Liver (tissue), 9 donors: ENCODE results near the gene HEG1. TPM values are rescaled to one million over a fixed set of nuclear protein-coding genes. Genes with fewer than 3 reads are reported as not detected.

Source experiments
- DNase-seq: peaks from one replicate; pipeline ENCODE4 v3.0.0-alpha.2; 2017; ENCODE audit warnings: low spot score
- H3K27ac ChIP-seq, 2 donors: one replicate each; pipeline ENCODE4 v1.7.0; 2013; ENCODE audit warnings: inconsistent platforms in 2 of 2, low read length in 2 of 2, control low read depth in 1 of 2, low read depth in 1 of 2, mild to moderate bottlenecking in 1 of 2
- H3K27me3 ChIP-seq, 4 donors: one replicate each; pipeline versions ENCODE4 v1.6.1 to v1.7.0; 2013; ENCODE audit warnings: low read length in 3 of 4, inconsistent platforms in 1 of 4, mild to moderate bottlenecking in 1 of 4, moderate library complexity in 1 of 4; ENCODE audit not compliant: control insufficient read depth in 4 of 4, insufficient read depth in 4 of 4
- H3K36me3 ChIP-seq, 4 donors: one replicate each; pipeline versions ENCODE4 v1.6.1 to v1.7.0; 2013; ENCODE audit warnings: low read length in 3 of 4, mild to moderate bottlenecking in 3 of 4, low read depth in 1 of 4, moderate library complexity in 1 of 4; ENCODE audit not compliant: control insufficient read depth in 4 of 4, insufficient read depth in 3 of 4
- H3K4me1 ChIP-seq, 4 donors: one replicate each; pipeline versions ENCODE4 v1.6.1 to v1.7.0; 2013; ENCODE audit warnings: low read length in 3 of 4, mild to moderate bottlenecking in 3 of 4, moderate library complexity in 1 of 4; ENCODE audit not compliant: control insufficient read depth in 4 of 4, insufficient read depth in 4 of 4
- H3K4me3 ChIP-seq, 3 donors: one replicate each; pipeline versions ENCODE4 v1.6.1 to v1.7.0; 2013; ENCODE audit warnings: low read length in 3 of 3, control low read depth in 1 of 3, low read depth in 1 of 3, mild to moderate bottlenecking in 1 of 3
- H3K9ac ChIP-seq, 2 donors: one replicate each; pipeline ENCODE4 v1.7.0; 2013; ENCODE audit warnings: low read length in 2 of 2, mild to moderate bottlenecking in 2 of 2, moderate library complexity in 2 of 2, control low read depth in 1 of 2, low read depth in 1 of 2
- H3K9me3 ChIP-seq, 4 donors: one replicate each; pipeline versions ENCODE4 v1.6.1 to v1.7.0; 2013; ENCODE audit warnings: low read length in 3 of 4; ENCODE audit not compliant: control insufficient read depth in 4 of 4
- EGR1 ChIP-seq, 2 donors: IDR thresholded peaks; 2 replicates each; pipeline ENCODE4 v1.6.1; 2016 to 2018; ENCODE audit warnings: antibody characterized with exemption in 2 of 2, low read depth in 2 of 2
- FOXA1 ChIP-seq: IDR thresholded peaks from 2 replicates; pipeline ENCODE4 v1.6.1; 2016; ENCODE audit warnings: antibody characterized with exemption
- FOXA2 ChIP-seq: IDR thresholded peaks from 2 replicates; pipeline ENCODE4 v1.6.1; 2016; ENCODE audit warnings: antibody characterized with exemption
- GABPA ChIP-seq, 2 donors: IDR thresholded peaks in 1 of 2; conservative IDR thresholded peaks in 1 of 2; 2 replicates each; pipeline ENCODE4 v1.6.1; 2016; ENCODE audit warnings: antibody characterized with exemption in 2 of 2, mild to moderate bottlenecking in 1 of 2, moderate library complexity in 1 of 2
- HNF4A ChIP-seq, 2 donors: conservative IDR thresholded peaks; 2 replicates each; pipeline ENCODE4 v1.6.1; 2016; ENCODE audit warnings: antibody characterized with exemption in 2 of 2, mild to moderate bottlenecking in 2 of 2
- HNF4G ChIP-seq: IDR thresholded peaks from 2 replicates; pipeline ENCODE4 v1.6.1; 2016; ENCODE audit warnings: antibody characterized with exemption
- JUND ChIP-seq, 2 donors: IDR thresholded peaks; 2 replicates each; pipeline ENCODE4 v1.6.1; 2016; ENCODE audit warnings: antibody characterized with exemption in 2 of 2
- NR2F2 ChIP-seq: IDR thresholded peaks from 2 replicates; pipeline ENCODE4 v1.6.1; 2016; ENCODE audit warnings: antibody characterized with exemption
- RAD21 ChIP-seq, 2 donors: IDR thresholded peaks; 2 replicates each; pipeline ENCODE4 v1.6.1; 2016; ENCODE audit warnings: antibody characterized with exemption in 2 of 2, mild to moderate bottlenecking in 2 of 2
- RXRA ChIP-seq, 2 donors: IDR thresholded peaks; 2 replicates each; pipeline ENCODE4 v1.6.1; 2017 to 2018; ENCODE audit warnings: antibody characterized with exemption in 2 of 2, mild to moderate bottlenecking in 1 of 2
- TAF1 ChIP-seq: conservative IDR thresholded peaks from 2 replicates; pipeline ENCODE4 v1.6.1; 2016; ENCODE audit warnings: antibody characterized with exemption, mild to moderate bottlenecking
- WGBS: extraction: QIAGEN DNeasy Blood & Tissue Kit; methylation state at CpG from one replicate; pipeline ENCODE4 v1.1.7; 2013; 5-methylcytosine and 5-hydroxymethylcytosine counted together
- polyA plus RNA-seq, 2 donors: library from polyadenylated mRNA; stranded (reverse) in 1 of 2; unstranded in 1 of 2; fragments of 200-250 nt in 1 of 2; fragments of >200 nt in 1 of 2; fragmentation: Nextera tagmentation in 1 of 2; extraction: Ambion mirVana in 1 of 2; gene quantifications; one replicate each; pipeline versions ENCODE4 v1.2.1 to v1.2.3, GENCODE V29; 2013 to 2015
- total RNA-seq, 2 donors: library from RNA; depleted of rRNA; stranded (reverse); fragments of >200 nt; gene quantifications; one replicate each; pipeline ENCODE4 v1.2.3, GENCODE V29; 2014
- TF ChIP-seq, protein P1 (sequence below): IDR thresholded peaks from 2 replicates; pipeline ENCODE4 v1.6.1; 2016; ENCODE audit warnings: antibody characterized with exemption
- TF ChIP-seq, protein P2 (sequence below): IDR thresholded peaks from 2 replicates; pipeline ENCODE4 v1.6.1; 2016; ENCODE audit warnings: antibody characterized with exemption, mild to moderate bottlenecking
- TF ChIP-seq, protein P3 (sequence below): IDR thresholded peaks from 2 replicates; pipeline ENCODE4 v1.6.1; 2016; ENCODE audit warnings: antibody characterized with exemption
- TF ChIP-seq, protein P4 (sequence below): fragments of 150-350 bp; IDR thresholded peaks from 2 replicates; pipeline ENCODE4 v1.5.1; 2017; ENCODE audit warnings: improper control_type of control experiment, low read depth, low read length; ENCODE audit not compliant: missing input control
- TF ChIP-seq, protein P5 (sequence below): IDR thresholded peaks from 2 replicates; pipeline ENCODE4 v1.6.1; 2016; ENCODE audit warnings: antibody characterized with exemption
- donor health status: healthy.
- donor health status: healthy.
- donor health status: healthy.
- donor health status: healthy.
- donor health status: healthy.

The HEG1 gene
- total and polyA plus RNA-seq, 4 donors, result 1.4 to 16.0 (median 5.3) TPM

DNA sequence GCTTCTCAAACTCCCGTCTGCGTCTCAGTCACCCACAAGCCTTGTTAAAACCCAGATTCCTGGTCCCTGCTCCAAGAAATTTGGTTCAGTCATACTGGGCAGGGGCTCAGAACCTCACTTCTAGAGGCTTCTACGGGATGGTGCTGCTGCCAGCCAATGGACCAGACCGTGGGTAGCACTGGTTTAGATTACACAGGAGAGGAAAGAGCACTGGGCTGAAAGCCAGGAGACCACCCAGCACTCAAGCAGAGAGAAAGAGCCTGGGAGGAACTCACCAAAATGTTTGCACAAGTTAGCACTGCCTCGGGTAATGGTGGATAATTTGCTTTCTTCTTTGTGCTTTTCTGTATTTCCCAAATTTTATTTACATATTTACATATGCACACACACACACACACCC lies 74.3 kb downstream of the HEG1 start:
- Histone ChIP-seq H3K4me3 (no peak overlapping the region), H3K36me3 (peaks cover 0 to 2% (median 0%) of the 10 kb centered on the region in 4 donors)
- 83% methylated on average over 5 of the region's 5 CpGs for WGBS

DNA sequence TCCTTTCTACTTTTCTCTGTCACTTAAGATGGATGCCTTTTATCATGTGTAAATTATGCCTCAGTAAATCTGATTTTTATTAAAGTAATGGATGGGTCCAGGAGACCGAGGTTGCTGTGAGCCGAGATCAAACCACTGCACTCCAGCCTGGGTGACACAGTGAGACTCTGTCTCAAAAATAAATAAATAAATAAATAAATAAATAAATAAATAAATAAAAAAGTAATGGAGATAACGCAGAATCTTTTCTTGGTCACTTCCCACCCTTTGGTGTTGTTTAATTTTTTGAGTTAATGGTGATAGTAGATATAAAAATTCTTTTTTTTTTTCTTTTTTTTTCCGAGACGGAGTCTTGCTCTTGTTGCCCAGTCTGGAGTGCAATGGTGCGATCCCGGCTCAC lies 77.2 kb downstream of the HEG1 start:
- H3K27ac ChIP-seq, result no peak overlapping the region
- TF ChIP-seq EGR1 (IDR thresholded peaks at IDR 0.05; ENCODE audit: low read depth in 2 of 2) (no peak), FOXA1 (no peak), JUND (IDR thresholded peaks at IDR 0.05) (no peak), FOXA2 (no peak), HNF4A (conservative IDR thresholded peaks at IDR 0.05) (no peak), TAF1 (no peak)
- TF ChIP-seq, protein P1, sequence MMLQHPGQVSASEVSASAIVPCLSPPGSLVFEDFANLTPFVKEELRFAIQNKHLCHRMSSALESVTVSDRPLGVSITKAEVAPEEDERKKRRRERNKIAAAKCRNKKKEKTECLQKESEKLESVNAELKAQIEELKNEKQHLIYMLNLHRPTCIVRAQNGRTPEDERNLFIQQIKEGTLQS, result no peak
- TF ChIP-seq, protein P2, sequence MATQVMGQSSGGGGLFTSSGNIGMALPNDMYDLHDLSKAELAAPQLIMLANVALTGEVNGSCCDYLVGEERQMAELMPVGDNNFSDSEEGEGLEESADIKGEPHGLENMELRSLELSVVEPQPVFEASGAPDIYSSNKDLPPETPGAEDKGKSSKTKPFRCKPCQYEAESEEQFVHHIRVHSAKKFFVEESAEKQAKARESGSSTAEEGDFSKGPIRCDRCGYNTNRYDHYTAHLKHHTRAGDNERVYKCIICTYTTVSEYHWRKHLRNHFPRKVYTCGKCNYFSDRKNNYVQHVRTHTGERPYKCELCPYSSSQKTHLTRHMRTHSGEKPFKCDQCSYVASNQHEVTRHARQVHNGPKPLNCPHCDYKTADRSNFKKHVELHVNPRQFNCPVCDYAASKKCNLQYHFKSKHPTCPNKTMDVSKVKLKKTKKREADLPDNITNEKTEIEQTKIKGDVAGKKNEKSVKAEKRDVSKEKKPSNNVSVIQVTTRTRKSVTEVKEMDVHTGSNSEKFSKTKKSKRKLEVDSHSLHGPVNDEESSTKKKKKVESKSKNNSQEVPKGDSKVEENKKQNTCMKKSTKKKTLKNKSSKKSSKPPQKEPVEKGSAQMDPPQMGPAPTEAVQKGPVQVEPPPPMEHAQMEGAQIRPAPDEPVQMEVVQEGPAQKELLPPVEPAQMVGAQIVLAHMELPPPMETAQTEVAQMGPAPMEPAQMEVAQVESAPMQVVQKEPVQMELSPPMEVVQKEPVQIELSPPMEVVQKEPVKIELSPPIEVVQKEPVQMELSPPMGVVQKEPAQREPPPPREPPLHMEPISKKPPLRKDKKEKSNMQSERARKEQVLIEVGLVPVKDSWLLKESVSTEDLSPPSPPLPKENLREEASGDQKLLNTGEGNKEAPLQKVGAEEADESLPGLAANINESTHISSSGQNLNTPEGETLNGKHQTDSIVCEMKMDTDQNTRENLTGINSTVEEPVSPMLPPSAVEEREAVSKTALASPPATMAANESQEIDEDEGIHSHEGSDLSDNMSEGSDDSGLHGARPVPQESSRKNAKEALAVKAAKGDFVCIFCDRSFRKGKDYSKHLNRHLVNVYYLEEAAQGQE, result no peak
- TF ChIP-seq, protein P3, sequence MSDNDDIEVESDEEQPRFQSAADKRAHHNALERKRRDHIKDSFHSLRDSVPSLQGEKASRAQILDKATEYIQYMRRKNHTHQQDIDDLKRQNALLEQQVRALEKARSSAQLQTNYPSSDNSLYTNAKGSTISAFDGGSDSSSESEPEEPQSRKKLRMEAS, result no peak
- TF ChIP-seq, protein P4, sequence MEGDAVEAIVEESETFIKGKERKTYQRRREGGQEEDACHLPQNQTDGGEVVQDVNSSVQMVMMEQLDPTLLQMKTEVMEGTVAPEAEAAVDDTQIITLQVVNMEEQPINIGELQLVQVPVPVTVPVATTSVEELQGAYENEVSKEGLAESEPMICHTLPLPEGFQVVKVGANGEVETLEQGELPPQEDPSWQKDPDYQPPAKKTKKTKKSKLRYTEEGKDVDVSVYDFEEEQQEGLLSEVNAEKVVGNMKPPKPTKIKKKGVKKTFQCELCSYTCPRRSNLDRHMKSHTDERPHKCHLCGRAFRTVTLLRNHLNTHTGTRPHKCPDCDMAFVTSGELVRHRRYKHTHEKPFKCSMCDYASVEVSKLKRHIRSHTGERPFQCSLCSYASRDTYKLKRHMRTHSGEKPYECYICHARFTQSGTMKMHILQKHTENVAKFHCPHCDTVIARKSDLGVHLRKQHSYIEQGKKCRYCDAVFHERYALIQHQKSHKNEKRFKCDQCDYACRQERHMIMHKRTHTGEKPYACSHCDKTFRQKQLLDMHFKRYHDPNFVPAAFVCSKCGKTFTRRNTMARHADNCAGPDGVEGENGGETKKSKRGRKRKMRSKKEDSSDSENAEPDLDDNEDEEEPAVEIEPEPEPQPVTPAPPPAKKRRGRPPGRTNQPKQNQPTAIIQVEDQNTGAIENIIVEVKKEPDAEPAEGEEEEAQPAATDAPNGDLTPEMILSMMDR, result no peak
- 96% methylated on average over 7 of the region's 7 CpGs for WGBS
- no peaks in the 10 kb centered on the region for H3K4me1 ChIP-seq
- no peak for DNase-seq
- H3K9me3 ChIP-seq, result no peaks in the 10 kb centered on the region
- no peaks in the 10 kb centered on the region for H3K27me3 ChIP-seq
- peaks cover 0 to 2% (median under 1%) of the 10 kb centered on the region in 4 donors for H3K36me3 ChIP-seq
- no peak overlapping the region for H3K9ac ChIP-seq
- H3K4me3 ChIP-seq, result no peak overlapping the region

More for the DNA sequence above, 74.3 kb downstream of the HEG1 start:
- Histone ChIP-seq H3K27me3 (no peaks in the 10 kb centered on the region), H3K4me1 (no peaks in the 10 kb centered on the region), H3K9me3 (no peaks in the 10 kb centered on the region), H3K9ac (no peak overlapping the region), H3K27ac (no peak overlapping the region)
- TF ChIP-seq, protein P5, sequence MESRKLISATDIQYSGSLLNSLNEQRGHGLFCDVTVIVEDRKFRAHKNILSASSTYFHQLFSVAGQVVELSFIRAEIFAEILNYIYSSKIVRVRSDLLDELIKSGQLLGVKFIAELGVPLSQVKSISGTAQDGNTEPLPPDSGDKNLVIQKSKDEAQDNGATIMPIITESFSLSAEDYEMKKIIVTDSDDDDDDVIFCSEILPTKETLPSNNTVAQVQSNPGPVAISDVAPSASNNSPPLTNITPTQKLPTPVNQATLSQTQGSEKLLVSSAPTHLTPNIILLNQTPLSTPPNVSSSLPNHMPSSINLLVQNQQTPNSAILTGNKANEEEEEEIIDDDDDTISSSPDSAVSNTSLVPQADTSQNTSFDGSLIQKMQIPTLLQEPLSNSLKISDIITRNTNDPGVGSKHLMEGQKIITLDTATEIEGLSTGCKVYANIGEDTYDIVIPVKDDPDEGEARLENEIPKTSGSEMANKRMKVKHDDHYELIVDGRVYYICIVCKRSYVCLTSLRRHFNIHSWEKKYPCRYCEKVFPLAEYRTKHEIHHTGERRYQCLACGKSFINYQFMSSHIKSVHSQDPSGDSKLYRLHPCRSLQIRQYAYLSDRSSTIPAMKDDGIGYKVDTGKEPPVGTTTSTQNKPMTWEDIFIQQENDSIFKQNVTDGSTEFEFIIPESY, result no peak
- no peak for TF ChIP-seq GABPA (IDR thresholded peaks at IDR 0.05 in 1 of 2, conservative IDR thresholded peaks at IDR 0.05 in 1 of 2)
- TF ChIP-seq TAF1, result no peak
- TF ChIP-seq HNF4G, result no peak
- TF ChIP-seq RAD21 (IDR thresholded peaks at IDR 0.05), result no peak
- no peak for TF ChIP-seq RXRA (IDR thresholded peaks at IDR 0.05)
- TF ChIP-seq FOXA2, result no peak
- no peak for TF ChIP-seq JUND (IDR thresholded peaks at IDR 0.05)
- TF ChIP-seq, protein P4, result no peak
- TF ChIP-seq, protein P3, result no peak
- no peak for TF ChIP-seq NR2F2
- no peak for DNase-seq
